BE2C (cell line): ENCODE results near the gene CLDN10.

Experiments
- DNase-seq: peaks from one replicate; pipeline ENCODE4 v3.0.0-alpha.2; 2020
- H3K27me3 ChIP-seq: fragments of 250-450 bp; sonication (Bioruptor Pico); 2 replicates; pipeline ENCODE4 v1.5.1; 2020; ENCODE audit warnings: mild to moderate bottlenecking
- H3K36me3 ChIP-seq: fragments of 250-450 bp; sonication (Bioruptor Pico); 2 replicates; pipeline ENCODE4 v1.5.1; 2020; ENCODE audit warnings: mild to moderate bottlenecking
- H3K4me1 ChIP-seq: fragments of 250-450 bp; sonication (Bioruptor Pico); 2 replicates; pipeline ENCODE4 v1.5.1; 2020
- H3K4me3 ChIP-seq: 2 replicates; pipeline ENCODE4 v1.5.1; 2011; ENCODE audit warnings: low read depth, low read length
- H3K9me3 ChIP-seq: fragments of 250-450 bp; sonication (Bioruptor Pico); 2 replicates; pipeline ENCODE4 v1.5.1; 2020
- CTCF ChIP-seq: IDR thresholded peaks from 2 replicates; pipeline ENCODE4 v1.5.1; 2012; ENCODE audit warnings: mild to moderate bottlenecking, low read depth, low read length

Gene CLDN10

DNA sequence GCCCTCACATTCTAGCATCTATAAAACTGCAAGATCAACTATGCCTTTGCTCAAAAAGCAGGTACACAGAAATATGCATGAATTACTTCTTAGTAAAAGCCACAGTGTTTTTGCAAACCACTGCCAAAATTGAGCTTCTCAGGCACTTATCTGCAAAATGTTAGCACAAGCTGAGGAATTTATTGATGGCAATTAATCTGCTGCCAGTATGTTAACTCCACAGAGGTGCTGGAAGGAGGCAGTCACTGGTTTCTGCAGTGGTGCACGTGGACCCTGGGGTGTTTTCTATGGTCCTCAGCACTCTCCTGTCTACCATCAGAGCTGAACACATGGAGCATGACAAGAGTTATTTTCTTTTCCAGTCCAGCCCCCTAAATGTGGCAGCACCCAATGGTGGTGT lies 44.2 kb downstream of the CLDN10 start:
- no peak for TF ChIP-seq CTCF
- no peak overlapping the region for H3K4me3 ChIP-seq

DNA sequence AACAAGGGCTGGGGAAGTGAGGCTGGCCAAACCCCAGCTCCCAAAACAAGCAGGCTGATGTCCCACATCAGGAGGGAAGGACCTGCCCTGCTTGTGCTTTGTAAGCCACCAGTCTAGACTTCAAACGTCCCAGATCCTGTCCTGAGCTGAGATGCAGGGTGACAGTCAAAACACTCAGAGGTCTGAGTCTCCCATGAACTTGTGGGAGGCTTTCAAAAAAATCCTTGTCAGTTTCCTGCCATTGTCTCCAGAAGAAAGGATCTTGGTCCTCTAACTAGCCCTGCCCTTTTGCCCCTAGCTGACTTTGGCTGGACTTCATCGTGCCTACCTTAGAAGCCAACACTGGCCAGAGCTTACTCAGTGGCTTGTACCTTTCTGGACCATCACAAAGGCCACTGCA lies 48.7 kb downstream of the CLDN10 start:
- TF ChIP-seq CTCF = no peak
- H3K9me3 ChIP-seq = no peaks in the 10 kb centered on the region
- H3K27me3 ChIP-seq = no peaks in the 10 kb centered on the region
- no peak overlapping the region for H3K4me3 ChIP-seq
- DNase-seq = no peak
- H3K36me3 ChIP-seq = peaks cover 47% of the 10 kb centered on the region
- no peaks in the 10 kb centered on the region for H3K4me1 ChIP-seq

More for the DNA sequence above, 44.2 kb downstream of the CLDN10 start:
- no peaks in the 10 kb centered on the region for H3K4me1 ChIP-seq
- no peaks in the 10 kb centered on the region for H3K27me3 ChIP-seq
- H3K36me3 ChIP-seq = peaks cover 37% of the 10 kb centered on the region
- H3K9me3 ChIP-seq = no peaks in the 10 kb centered on the region
- DNase-seq = no peak

DNA sequence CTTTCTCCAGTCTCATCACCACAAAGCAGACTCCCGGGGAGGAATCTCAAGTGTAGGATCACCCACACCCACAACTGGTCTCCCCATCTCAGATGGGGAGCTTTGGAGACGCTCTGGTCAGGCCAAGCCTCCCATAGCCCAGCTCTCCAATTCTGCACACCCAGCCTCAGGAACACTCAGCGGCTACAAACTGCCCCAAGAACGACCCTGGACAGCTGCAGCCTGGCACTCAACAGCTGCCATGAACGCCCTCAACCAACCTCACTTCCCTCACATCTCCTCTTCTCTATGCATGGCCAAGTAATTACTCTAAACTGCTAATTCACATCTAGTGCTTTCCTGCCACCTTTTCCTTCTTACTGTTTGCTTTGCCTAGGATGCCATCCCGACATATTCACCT lies 49.4 kb downstream of the CLDN10 start:
- no peak overlapping the region for H3K4me3 ChIP-seq
- no peaks in the 10 kb centered on the region for H3K27me3 ChIP-seq
- TF ChIP-seq CTCF = no peak
- no peak for DNase-seq
- no peaks in the 10 kb centered on the region for H3K4me1 ChIP-seq
- no peaks in the 10 kb centered on the region for H3K9me3 ChIP-seq
- H3K36me3 ChIP-seq = peaks cover 49% of the 10 kb centered on the region

- Histone ChIP-seq H3K4me3 (no peak overlapping the region), H3K36me3 (peaks cover 61% of the 10 kb centered on the region), H3K27me3 (no peaks in the 10 kb centered on the region), H3K9me3 (no peaks in the 10 kb centered on the region), H3K4me1 (no peaks in the 10 kb centered on the region)
- DNase-seq = no peak
- no peak for TF ChIP-seq CTCF
Measured at GRCh38 chr13:95603887-95604555, 51.5 kb downstream of the CLDN10 start.

GRCh38 chr13:95604556-95604915 lies 52.0 kb downstream of the CLDN10 start:
- no peak overlapping the region for H3K4me3 ChIP-seq
- DNase-seq = no peak
- H3K9me3 ChIP-seq = no peaks in the 10 kb centered on the region
- no peak for TF ChIP-seq CTCF
- H3K27me3 ChIP-seq = no peaks in the 10 kb centered on the region
- no peaks in the 10 kb centered on the region for H3K4me1 ChIP-seq
- H3K36me3 ChIP-seq = peaks cover 66% of the 10 kb centered on the region

DNA sequence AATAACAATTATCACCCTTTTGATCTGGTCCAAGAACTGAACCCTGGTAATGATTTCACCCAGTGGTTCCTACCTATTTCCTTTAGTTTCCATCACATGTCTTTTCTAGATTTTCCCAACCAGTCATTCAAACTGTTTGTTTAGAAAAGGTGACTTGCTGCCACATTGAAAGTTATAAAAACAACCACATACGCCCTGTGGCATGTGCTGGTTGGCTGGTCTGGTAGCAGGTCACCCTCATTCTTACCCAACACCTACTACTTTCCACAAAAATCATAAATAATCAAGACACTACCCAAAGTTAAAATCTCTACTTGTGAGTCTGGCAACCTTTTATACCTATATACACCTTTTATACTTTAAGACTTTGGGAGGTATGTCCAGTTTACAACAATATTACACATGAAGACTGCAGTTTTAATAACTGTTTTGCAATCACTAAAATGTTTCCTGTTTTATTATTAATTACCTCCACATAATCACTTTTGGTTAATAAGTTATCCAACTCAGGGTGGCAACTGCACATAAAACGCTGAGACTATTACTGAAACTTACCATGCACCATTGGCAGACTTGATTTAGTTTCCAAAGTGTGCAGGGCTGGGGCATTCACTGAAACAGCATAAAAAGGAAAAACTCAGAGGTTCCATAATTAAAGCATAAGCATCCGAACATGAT lies 53.1 kb downstream of the CLDN10 start:
- H3K4me1 ChIP-seq = no peaks in the 10 kb centered on the region
- no peak for DNase-seq
- H3K4me3 ChIP-seq = no peak overlapping the region
- H3K9me3 ChIP-seq = no peaks in the 10 kb centered on the region
- H3K27me3 ChIP-seq = no peaks in the 10 kb centered on the region
- peaks cover 63% of the 10 kb centered on the region for H3K36me3 ChIP-seq
- TF ChIP-seq CTCF = no peak
